Tibial nerve (tissue), 3 donors: ENCODE results near the gene PLPPR3.

Experiments used
- CTCF ChIP-seq, 5 experiments: fragments of 200-600 bp in 3 of 5; fragments of 450-650 bp in 2 of 5; sonication (generic) in 3 of 5; IDR thresholded peaks; one replicate each; pipeline ENCODE4 v1.5.1; 2016 to 2019; ENCODE audit warnings: antibody characterized with exemption in 5 of 5, mild to moderate bottlenecking in 3 of 5, moderate library complexity in 2 of 5
- POLR2A ChIP-seq, 2 donors: fragments of 450-650 bp; IDR thresholded peaks; one replicate each; pipeline ENCODE4 v1.6.1; 2017; ENCODE audit warnings: antibody characterized with exemption in 2 of 2, mild to moderate bottlenecking in 2 of 2, moderate library complexity in 2 of 2

- TF ChIP-seq POLR2A (IDR thresholded peaks at IDR 0.05) (no peak), CTCF (IDR thresholded peaks at IDR 0.05) (no peak)
Measured at GRCh38 chr19:861756-862580, 40.2 kb upstream of the PLPPR3 start.
